Pancreas (tissue), 10 donors: ENCODE measurements around the gene FAM50B. TPM values are rescaled to one million over a fixed set of nuclear protein-coding genes. Genes with fewer than 3 reads are reported as not detected.

Source experiments
- ATAC-seq, 4 donors: fragments of 200-7000 bp; cut with Tn5 transposase; one replicate each; pipeline versions ENCODE4 v1.8.0 to v1.9.1; 2020; ENCODE audit warnings: mild to moderate bottlenecking in 4 of 4, moderate library complexity in 4 of 4
- DNase-seq, 6 donors: peaks; one replicate each; pipeline ENCODE4 v3.0.0-alpha.2; 2020
- FAIRE-seq: peaks from 2 replicates; lab custom pipeline; 2012; peaks lifted over from hg19 to GRCh38; lab: Jason Lieb, UNC
- H3K27ac ChIP-seq, 4 donors: fragments of 200-600 bp; sonication (generic); 1 replicate in 3 of 4; 2 replicates in 1 of 4; pipeline versions ENCODE4 v1.5.0 to v1.8.0; 2020
- H3K27me3 ChIP-seq, 4 donors: fragments of 200-600 bp; one replicate each; pipeline ENCODE4 v1.8.0; 2021
- H3K36me3 ChIP-seq, 3 donors: fragments of 200-600 bp; sonication (generic) in 1 of 3; one replicate each; pipeline versions ENCODE4 v1.5.0 to v1.8.0; 2020 to 2021
- H3K4me1 ChIP-seq, 3 donors: fragments of 200-600 bp; one replicate each; pipeline ENCODE4 v1.8.0; 2021
- H3K4me3 ChIP-seq, 4 donors: fragments of 200-600 bp; sonication (generic) in 2 of 4; one replicate each; pipeline versions ENCODE4 v1.5.0 to v1.8.0; 2020 to 2021
- H3K9me3 ChIP-seq, 4 donors: fragments of 200-600 bp; one replicate each; pipeline ENCODE4 v1.8.0; 2021
- WGBS, 2 donors: extraction: QIAGEN DNeasy Blood & Tissue Kit; methylation state at CpG; one replicate each; pipeline ENCODE4 v1.1.7; 2013; 5-methylcytosine and 5-hydroxymethylcytosine counted together
- intact Hi-C, 3 donors: fragments of 100-400 bp; cut with DNase I; formaldehyde crosslinking; loops; one replicate each; pipeline versions ENCODE4 v1.11.1 to v1.14.2; 2022
- polyA plus RNA-seq, 2 donors: library from polyadenylated mRNA; stranded (reverse); fragments of 200-250 nt; gene quantifications; one replicate each; pipeline ENCODE4 v1.2.3, GENCODE V29; 2013
- total RNA-seq, 6 donors: library from RNA; stranded (reverse); fragmentation: NEBNext Ultra II Directional in 4 of 6; extraction: Animal tissue kit (Norgen Biotek cat#: 25700) in 4 of 6; gene quantifications; one replicate each; pipeline versions ENCODE4 v1.2.1 to v1.2.4, GENCODE V29; 2021 to 2023
- TF ChIP-seq, protein P1 (sequence below), 4 donors: fragments of 200-600 bp; sonication (generic) in 3 of 4; IDR thresholded peaks; one replicate each; pipeline versions ENCODE4 v1.5.0 to v1.8.0; 2021; ENCODE audit warnings: antibody characterized with exemption in 4 of 4
- donor health status: healthy with polysubstance abuse.
- donor health status: DM: no; HTN: no; CAD: no; lungs with moderate emphysema.
- donor health status: DM: no; HTN: no; CAD: no.
- donor health status: control.
- donor health status: control.
- donor health status: Bipolar disorder and iron deficiency.
- donor health status: DM: yes; HTN: yes; CAD: no.
- donor health status: DM: no; HTN: no; CAD: no.
- donor health status: DM: no; HTN: no; CAD: no.
- donor health status: DM: yes; HTN: yes; CAD: no.

FAM50B gene
- total and polyA plus RNA-seq, 8 donors = 3.6 to 9.7 (median 5.9) TPM

DNA sequence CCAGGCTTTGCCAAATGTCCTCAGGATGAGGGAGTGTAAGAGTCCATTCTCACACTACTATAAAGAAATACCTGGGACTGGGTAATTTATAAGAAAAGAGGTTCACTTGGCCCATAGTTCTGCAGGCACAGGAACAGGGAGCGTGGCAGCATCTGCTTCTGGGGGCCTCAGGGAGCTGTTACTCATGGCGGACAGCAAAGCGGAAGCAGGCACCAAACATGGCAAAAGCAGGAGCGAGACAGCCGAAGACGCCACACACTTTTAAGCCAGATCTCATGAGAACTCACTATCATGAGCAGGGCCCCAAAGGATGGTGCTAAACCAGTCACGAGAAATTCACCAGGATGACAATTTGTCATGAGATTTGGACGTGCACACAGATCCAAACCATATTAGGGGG is 22.8 kb downstream of the FAM50B start:
- FAIRE-seq = no peak
- WGBS, 2 donors = 92 to 96% methylated on average over 8 of the region's 8 CpGs

DNA sequence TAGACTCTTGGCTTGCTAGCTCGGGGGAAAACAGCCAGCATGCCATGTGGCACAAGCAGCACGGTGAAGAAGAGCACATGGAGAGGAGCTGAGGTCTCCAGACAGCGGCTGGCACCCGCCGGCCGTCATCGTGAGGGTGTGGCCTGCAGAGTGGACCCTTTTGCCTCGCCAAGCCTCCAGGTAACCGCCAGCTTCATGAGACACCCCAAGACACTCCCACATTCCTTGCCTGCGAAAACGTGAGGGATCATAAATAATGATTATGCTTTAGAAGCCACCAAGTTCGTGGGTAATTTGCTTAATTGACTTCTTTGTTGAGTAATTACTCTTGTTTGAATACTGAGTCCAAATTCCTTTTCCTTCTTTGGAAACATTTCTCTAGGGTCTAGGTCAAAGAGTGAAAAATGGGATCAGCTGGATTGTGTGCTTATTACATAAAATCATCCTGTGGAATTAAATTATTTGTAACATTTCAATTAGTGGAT is 23.2 kb downstream of the FAM50B start:
- no peak overlapping the region for H3K4me3 ChIP-seq
- DNase-seq (no peak), FAIRE-seq (no peak), ATAC-seq (no peak)
- H3K4me1 ChIP-seq = peaks cover 9 to 12% (median 10%) of the 10 kb centered on the region in 3 donors
- H3K36me3 ChIP-seq = no peaks in the 10 kb centered on the region
- no peak overlapping the region for H3K27ac ChIP-seq
- WGBS, 2 donors = 81 to 85% methylated on average over 12 of the region's 12 CpGs
- H3K9me3 ChIP-seq = no peaks in the 10 kb centered on the region
- intact Hi-C loops = no loop called here
- H3K27me3 ChIP-seq = no peaks in the 10 kb centered on the region
- TF ChIP-seq, protein P1, sequence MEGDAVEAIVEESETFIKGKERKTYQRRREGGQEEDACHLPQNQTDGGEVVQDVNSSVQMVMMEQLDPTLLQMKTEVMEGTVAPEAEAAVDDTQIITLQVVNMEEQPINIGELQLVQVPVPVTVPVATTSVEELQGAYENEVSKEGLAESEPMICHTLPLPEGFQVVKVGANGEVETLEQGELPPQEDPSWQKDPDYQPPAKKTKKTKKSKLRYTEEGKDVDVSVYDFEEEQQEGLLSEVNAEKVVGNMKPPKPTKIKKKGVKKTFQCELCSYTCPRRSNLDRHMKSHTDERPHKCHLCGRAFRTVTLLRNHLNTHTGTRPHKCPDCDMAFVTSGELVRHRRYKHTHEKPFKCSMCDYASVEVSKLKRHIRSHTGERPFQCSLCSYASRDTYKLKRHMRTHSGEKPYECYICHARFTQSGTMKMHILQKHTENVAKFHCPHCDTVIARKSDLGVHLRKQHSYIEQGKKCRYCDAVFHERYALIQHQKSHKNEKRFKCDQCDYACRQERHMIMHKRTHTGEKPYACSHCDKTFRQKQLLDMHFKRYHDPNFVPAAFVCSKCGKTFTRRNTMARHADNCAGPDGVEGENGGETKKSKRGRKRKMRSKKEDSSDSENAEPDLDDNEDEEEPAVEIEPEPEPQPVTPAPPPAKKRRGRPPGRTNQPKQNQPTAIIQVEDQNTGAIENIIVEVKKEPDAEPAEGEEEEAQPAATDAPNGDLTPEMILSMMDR (IDR thresholded peaks at IDR 0.05) = no peak

More for the DNA sequence above, 22.8 kb downstream of the FAM50B start:
- H3K9me3 ChIP-seq = no peaks in the 10 kb centered on the region
- H3K4me3 ChIP-seq = no peak overlapping the region
- H3K4me1 ChIP-seq = peaks cover 9 to 12% (median 10%) of the 10 kb centered on the region in 3 donors
- intact Hi-C loops = no loop called here
- H3K27ac ChIP-seq = no peak overlapping the region
- TF ChIP-seq, protein P1 (IDR thresholded peaks at IDR 0.05) = no peak
- H3K36me3 ChIP-seq = no peaks in the 10 kb centered on the region
- DNase-seq = no peak
- no peak for ATAC-seq
- no peaks in the 10 kb centered on the region for H3K27me3 ChIP-seq

DNA sequence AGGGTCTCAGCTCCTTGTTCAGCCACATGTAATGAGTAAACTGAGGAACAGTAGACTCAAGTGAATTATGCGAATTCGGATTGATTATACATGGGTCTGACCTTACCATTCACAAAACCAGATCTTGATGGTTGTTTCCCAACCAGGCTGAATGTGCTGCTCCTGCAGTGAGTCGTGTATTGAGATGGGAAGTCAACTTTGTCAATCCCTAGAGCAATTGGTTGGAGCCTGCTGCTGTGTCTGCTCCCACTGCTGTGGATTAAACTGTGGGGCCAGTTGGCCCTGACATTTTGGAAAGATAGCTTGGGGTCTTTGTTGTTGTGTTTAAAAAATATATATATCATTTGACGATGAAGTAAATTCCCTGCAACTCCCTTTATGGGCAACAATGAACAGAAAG is 23.9 kb downstream of the FAM50B start:
- no peak for FAIRE-seq
- 78 to 88% methylated on average over 4 of the region's 4 CpGs for WGBS, 2 donors
- TF ChIP-seq, protein P1 (IDR thresholded peaks at IDR 0.05) = no peak
- Histone ChIP-seq H3K4me3 (no peak overlapping the region), H3K36me3 (no peaks in the 10 kb centered on the region), H3K27ac (no peak overlapping the region), H3K9me3 (no peaks in the 10 kb centered on the region), H3K4me1 (peaks cover 9 to 12% (median 10%) of the 10 kb centered on the region in 3 donors), H3K27me3 (no peaks in the 10 kb centered on the region)
- no peak for ATAC-seq
- no peak for DNase-seq
- intact Hi-C loops = no loop called here

DNA sequence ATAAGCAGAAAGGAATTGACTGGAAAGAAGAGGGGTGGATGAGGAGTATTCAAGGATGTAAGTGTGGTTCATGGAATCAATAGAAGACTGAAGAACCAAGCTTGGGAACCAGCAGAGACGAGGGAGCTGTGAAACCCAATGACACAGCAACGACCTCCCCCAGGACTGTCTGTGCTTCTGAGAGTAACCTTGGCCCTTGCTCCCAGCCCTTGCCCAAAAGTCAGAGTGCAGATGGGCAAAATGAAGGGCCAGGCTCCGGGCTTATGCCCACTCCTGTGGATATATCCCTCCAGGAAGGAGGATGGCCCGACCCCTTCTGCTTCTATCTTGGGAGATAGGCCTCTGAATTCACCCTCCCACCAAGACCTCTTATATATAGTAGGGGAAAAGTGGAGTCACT is 24.9 kb downstream of the FAM50B start:
- DNase-seq (no peak), ATAC-seq (no peak), FAIRE-seq (no peak)
- Histone ChIP-seq H3K27ac (no peak overlapping the region), H3K4me1 (peaks cover 9 to 12% (median 10%) of the 10 kb centered on the region in 3 donors), H3K4me3 (no peak overlapping the region), H3K36me3 (no peaks in the 10 kb centered on the region), H3K27me3 (no peaks in the 10 kb centered on the region), H3K9me3 (no peaks in the 10 kb centered on the region)
- intact Hi-C loops = no loop called here
- 77 to 80% methylated on average over 4 of the region's 4 CpGs for WGBS, 2 donors
- TF ChIP-seq, protein P1 (IDR thresholded peaks at IDR 0.05) = no peak

DNA sequence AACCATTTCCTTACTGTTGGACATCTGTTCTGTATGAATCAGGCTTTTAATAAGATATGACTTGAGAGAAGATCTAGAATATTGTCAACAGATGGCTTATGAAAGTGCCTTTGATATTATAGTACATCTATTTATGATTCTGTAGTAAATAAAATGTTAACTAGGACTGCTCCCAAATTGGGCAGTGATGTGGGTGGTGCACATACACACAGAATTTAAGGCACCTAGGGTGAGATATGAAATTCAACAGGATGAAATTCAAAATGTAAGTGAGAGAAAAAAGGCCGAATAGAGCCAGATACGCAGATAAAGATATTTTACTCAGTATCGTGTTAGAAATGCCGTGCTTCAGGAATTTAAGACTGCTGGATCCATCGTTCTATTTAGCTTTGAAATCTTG is 26.3 kb downstream of the FAM50B start:
- no peak for FAIRE-seq
- Histone ChIP-seq H3K36me3 (no peaks in the 10 kb centered on the region), H3K4me1 (no peaks in the 10 kb centered on the region), H3K9me3 (no peaks in the 10 kb centered on the region), H3K4me3 (no peak overlapping the region), H3K27ac (no peak overlapping the region), H3K27me3 (no peaks in the 10 kb centered on the region)
- intact Hi-C loops = no loop called here
- no peak for ATAC-seq
- WGBS, 2 donors = 89 to 91% methylated on average over 5 of the region's 5 CpGs
- TF ChIP-seq, protein P1 (IDR thresholded peaks at IDR 0.05) = no peak
- DNase-seq = no peak
